HCT116 (cell line): ENCODE data around the gene ARRDC2. TPM values are rescaled to one million over a fixed set of nuclear protein-coding genes. Genes with fewer than 3 reads are reported as not detected.
A peak's percentile ranks its signal among the peaks of the same experiment; 100 is the strongest.

Source experiments
- ATAC-seq: fragments of 200-7000 bp; cut with Tn5 transposase; 2 replicates; pipeline ENCODE4 v1.9.1; 2020; ENCODE audit warnings: mild to moderate bottlenecking, moderate library complexity
- BruUV-seq: library from RNA; stranded (reverse); fragments of 400-500 nt; replicated peaks from 2 replicates; lab custom pipeline; 2021; lab: Mats Ljungman, UMichigan
- CTCF ChIA-PET: fragments of 300-600 bp; sonication (Branson Sonifier 250); formaldehyde crosslinking; loops from one replicate; lab custom pipeline; 2021; ENCODE audit warnings: antibody characterized with exemption; lab: Charles Lee
- POLR2A ChIA-PET: fragments of 300-600, 350-600 bp; sonication (Branson Sonifier 250); formaldehyde crosslinking; loops from one replicate; lab custom pipeline; 2021; ENCODE audit warnings: antibody characterized with exemption; lab: Charles Lee
- RAD21 ChIA-PET, 2 experiments: fragments of 300-600 bp; sonication (Branson Sonifier 250); formaldehyde crosslinking; loops; one replicate each; lab custom pipeline; 2023; ENCODE audit warnings: low total read pairs in 2 of 2; ENCODE audit not compliant: uncharacterized antibody in 2 of 2, unreplicated experiment in 2 of 2, low non-redundant PET in 1 of 2; lab: Charles Lee
- DNase-seq: peaks from one replicate; pipeline ENCODE4 v3.0.0-alpha.2; 2010; ENCODE audit warnings: low read depth, low spot score
- H2AFZ ChIP-seq: fragments of 200-600 bp; shearing (Covaris generic), sonication (generic); 2 replicates; pipeline ENCODE4 v1.6.1; 2017; ENCODE audit warnings: low read depth, mixed run types, mixed read lengths, antibody characterized with exemption, low read length; ENCODE audit not compliant: poor library complexity, severe bottlenecking
- H3K27ac ChIP-seq: 2 replicates; pipeline ENCODE4 v1.5.1; 2012; ENCODE audit warnings: low read depth, low read length
- H3K27me3 ChIP-seq: fragments of 200-600 bp; sonication (generic); 2 replicates; pipeline ENCODE4 v1.6.1; 2016; ENCODE audit warnings: mixed run types, low read length, mixed read lengths; ENCODE audit not compliant: insufficient read depth
- H3K36me3 ChIP-seq, 2 experiments: fragments of 200-500 bp in 1 of 2; fragments of 200-600 bp in 1 of 2; sonication (Bioruptor generic) in 1 of 2; sonication (generic) in 1 of 2; 2 replicates each; pipeline versions ENCODE4 v1.5.1 to v1.6.1; 2014 to 2016; ENCODE audit warnings: low read length in 2 of 2, inconsistent platforms in 1 of 2, mixed read lengths in 1 of 2, mixed run types in 1 of 2; ENCODE audit not compliant: insufficient read depth in 2 of 2, control insufficient read depth in 1 of 2
- H3K4me1 ChIP-seq, 2 experiments: fragments of 200-600 bp in 1 of 2; sonication (generic) in 1 of 2; 2 replicates each; pipeline versions ENCODE4 v1.5.1 to v1.6.1; 2012 to 2017; ENCODE audit warnings: low read length in 2 of 2, inconsistent platforms in 1 of 2, mild to moderate bottlenecking in 1 of 2, mixed read lengths in 1 of 2, mixed run types in 1 of 2, moderate library complexity in 1 of 2; ENCODE audit not compliant: insufficient read depth in 2 of 2, control insufficient read depth in 1 of 2
- H3K4me2 ChIP-seq: fragments of 200-600 bp; sonication (generic); 2 replicates; pipeline ENCODE4 v1.6.1; 2017; ENCODE audit warnings: mixed run types, low read length, mixed read lengths
- H3K4me3 ChIP-seq, 2 experiments: fragments of 200-600 bp in 1 of 2; sonication (generic) in 1 of 2; replicated peaks in 1 of 2; 2 replicates each; pipeline ENCODE4 v1.5.1; 2011 to 2016; ENCODE audit warnings: low read length in 2 of 2, control low read depth in 1 of 2, low read depth in 1 of 2, mild to moderate bottlenecking in 1 of 2, mixed read lengths in 1 of 2, mixed run types in 1 of 2
- H3K79me2 ChIP-seq: fragments of 200-600 bp; sonication (generic); 2 replicates; pipeline ENCODE4 v1.6.1; 2017; ENCODE audit warnings: mild to moderate bottlenecking, mixed run types, low read length, moderate library complexity, mixed read lengths; ENCODE audit not compliant: insufficient read depth
- H3K9ac ChIP-seq: fragments of 200-600 bp; sonication (generic); 2 replicates; pipeline ENCODE4 v1.6.1; 2016; ENCODE audit warnings: low read length, mixed read lengths
- H3K9me2 ChIP-seq: fragments of 200-600 bp; sonication (generic), shearing (Covaris generic); 2 replicates; pipeline ENCODE4 v1.6.1; 2017; ENCODE audit warnings: mixed run types, mild to moderate bottlenecking, moderate library complexity; ENCODE audit not compliant: insufficient read depth
- H3K9me3 ChIP-seq, 2 experiments: fragments of 200-500 bp in 1 of 2; fragments of 200-600 bp in 1 of 2; sonication (Bioruptor generic) in 1 of 2; sonication (generic) in 1 of 2; 2 replicates each; pipeline ENCODE4 v1.6.1; 2014 to 2017; ENCODE audit warnings: low read length in 2 of 2, mixed read lengths in 2 of 2, inconsistent platforms in 1 of 2, low read depth in 1 of 2, mild to moderate bottlenecking in 1 of 2, mixed run types in 1 of 2, moderate library complexity in 1 of 2; ENCODE audit not compliant: control insufficient read depth in 1 of 2, insufficient read depth in 1 of 2
- H4K20me1 ChIP-seq: fragments of 200-600 bp; sonication (generic), shearing (Covaris generic); 2 replicates; pipeline ENCODE4 v1.6.1; 2017; ENCODE audit warnings: mixed run types, mild to moderate bottlenecking, moderate library complexity; ENCODE audit not compliant: insufficient read depth
- EZH2 ChIP-seq: fragments of 200-600 bp; sonication (generic); IDR thresholded peaks from 2 replicates; pipeline ENCODE4 v1.6.1; 2017; ENCODE audit warnings: antibody characterized with exemption, mixed run types
- POLR2AphosphoS5 ChIP-seq: IDR thresholded peaks from 2 replicates; pipeline ENCODE4 v1.6.1; 2011; ENCODE audit warnings: mild to moderate bottlenecking, low read depth, low read length, moderate library complexity
- intact Hi-C: fragments of 100-400 bp; cut with micrococcal nuclease; formaldehyde crosslinking; loops from 2 replicates; pipeline ENCODE4 v1.10.0; 2022
- total RNA-seq: library from RNA; stranded (reverse); gene quantifications from one replicate; pipeline ENCODE4 v1.2.1, GENCODE V29; 2021; ENCODE audit not compliant: unreplicated experiment
- TF ChIP-seq, protein P1 (sequence below): IDR thresholded peaks from 2 replicates; pipeline ENCODE4 v1.6.1; 2011; ENCODE audit warnings: mild to moderate bottlenecking, low read length, moderate library complexity; ENCODE audit not compliant: insufficient replicate concordance; ENCODE audit errors: extremely low read depth
- TF ChIP-seq, protein P2 (sequence below), 3 experiments: fragments of 200-600 bp in 1 of 3; sonication (generic) in 1 of 3; IDR thresholded peaks in 2 of 3; conservative IDR thresholded peaks in 1 of 3; 2 replicates each; pipeline ENCODE4 v1.5.1; 2012 to 2017; ENCODE audit warnings: low read depth in 2 of 3, low read length in 2 of 3, antibody characterized with exemption in 1 of 3, borderline replicate concordance in 1 of 3, control low read depth in 1 of 3, mild to moderate bottlenecking in 1 of 3, mixed read lengths in 1 of 3, mixed run types in 1 of 3, moderate library complexity in 1 of 3; ENCODE audit not compliant: insufficient read depth in 1 of 3

ARRDC2 gene
- total RNA-seq, 1 experiment from 2014 or later = 36.5 TPM

DNA sequence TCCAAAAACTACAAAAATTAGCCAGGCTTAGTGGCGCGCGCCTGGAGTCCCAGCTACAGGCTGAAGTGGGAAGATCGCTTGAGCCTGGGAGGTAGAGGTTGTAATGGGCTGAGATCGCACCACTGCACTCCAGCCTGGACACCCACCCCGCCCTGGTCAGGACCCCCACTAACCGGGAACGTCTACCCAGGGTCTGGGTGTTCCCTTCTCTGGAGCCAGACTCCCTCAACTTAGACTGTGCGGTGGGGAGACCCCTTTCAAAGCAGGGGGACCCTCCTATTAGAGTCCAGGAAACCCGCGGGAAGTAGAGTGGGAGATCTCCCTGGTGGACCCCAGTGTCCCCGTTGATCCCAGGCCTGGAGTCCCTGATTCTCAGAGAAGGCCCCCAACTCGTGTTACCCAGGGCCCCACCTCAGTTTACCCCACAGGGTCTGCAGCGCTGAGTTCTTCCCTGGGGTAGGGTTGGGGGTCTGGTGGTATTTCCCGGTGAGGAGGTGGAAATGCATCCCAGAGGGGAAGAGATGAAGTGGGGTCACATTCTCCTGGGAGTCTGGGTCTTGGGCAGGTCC, 6.1 kb upstream of the ARRDC2 start:
- TF ChIP-seq EZH2 = no peak
- TF ChIP-seq, protein P1, sequence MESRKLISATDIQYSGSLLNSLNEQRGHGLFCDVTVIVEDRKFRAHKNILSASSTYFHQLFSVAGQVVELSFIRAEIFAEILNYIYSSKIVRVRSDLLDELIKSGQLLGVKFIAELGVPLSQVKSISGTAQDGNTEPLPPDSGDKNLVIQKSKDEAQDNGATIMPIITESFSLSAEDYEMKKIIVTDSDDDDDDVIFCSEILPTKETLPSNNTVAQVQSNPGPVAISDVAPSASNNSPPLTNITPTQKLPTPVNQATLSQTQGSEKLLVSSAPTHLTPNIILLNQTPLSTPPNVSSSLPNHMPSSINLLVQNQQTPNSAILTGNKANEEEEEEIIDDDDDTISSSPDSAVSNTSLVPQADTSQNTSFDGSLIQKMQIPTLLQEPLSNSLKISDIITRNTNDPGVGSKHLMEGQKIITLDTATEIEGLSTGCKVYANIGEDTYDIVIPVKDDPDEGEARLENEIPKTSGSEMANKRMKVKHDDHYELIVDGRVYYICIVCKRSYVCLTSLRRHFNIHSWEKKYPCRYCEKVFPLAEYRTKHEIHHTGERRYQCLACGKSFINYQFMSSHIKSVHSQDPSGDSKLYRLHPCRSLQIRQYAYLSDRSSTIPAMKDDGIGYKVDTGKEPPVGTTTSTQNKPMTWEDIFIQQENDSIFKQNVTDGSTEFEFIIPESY = no peak
- TF ChIP-seq, protein P2, sequence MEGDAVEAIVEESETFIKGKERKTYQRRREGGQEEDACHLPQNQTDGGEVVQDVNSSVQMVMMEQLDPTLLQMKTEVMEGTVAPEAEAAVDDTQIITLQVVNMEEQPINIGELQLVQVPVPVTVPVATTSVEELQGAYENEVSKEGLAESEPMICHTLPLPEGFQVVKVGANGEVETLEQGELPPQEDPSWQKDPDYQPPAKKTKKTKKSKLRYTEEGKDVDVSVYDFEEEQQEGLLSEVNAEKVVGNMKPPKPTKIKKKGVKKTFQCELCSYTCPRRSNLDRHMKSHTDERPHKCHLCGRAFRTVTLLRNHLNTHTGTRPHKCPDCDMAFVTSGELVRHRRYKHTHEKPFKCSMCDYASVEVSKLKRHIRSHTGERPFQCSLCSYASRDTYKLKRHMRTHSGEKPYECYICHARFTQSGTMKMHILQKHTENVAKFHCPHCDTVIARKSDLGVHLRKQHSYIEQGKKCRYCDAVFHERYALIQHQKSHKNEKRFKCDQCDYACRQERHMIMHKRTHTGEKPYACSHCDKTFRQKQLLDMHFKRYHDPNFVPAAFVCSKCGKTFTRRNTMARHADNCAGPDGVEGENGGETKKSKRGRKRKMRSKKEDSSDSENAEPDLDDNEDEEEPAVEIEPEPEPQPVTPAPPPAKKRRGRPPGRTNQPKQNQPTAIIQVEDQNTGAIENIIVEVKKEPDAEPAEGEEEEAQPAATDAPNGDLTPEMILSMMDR (IDR thresholded peaks at IDR 0.05 in 2 of 3, conservative IDR thresholded peaks at IDR 0.05 in 1 of 3; ENCODE audit: borderline replicate concordance in 1 of 3, insufficient read depth in 1 of 3, low read depth in 2 of 3, low read length in 2 of 3) = no peak
- TF ChIP-seq POLR2AphosphoS5 = 0 out of 2 replicates have a peak, but pooled peaks have one; percentile 13
- Histone ChIP-seq H3K36me3 (no peaks in the 10 kb centered on the region; a peak in 1 of 4 replicates), H3K79me2 (peaks cover 31% of the 10 kb centered on the region), H3K27ac (peak overlapping the region; percentile 97), H3K9ac (peak overlapping the region; percentile 86), H3K9me2 (no peaks in the 10 kb centered on the region), H4K20me1 (no peaks in the 10 kb centered on the region), H3K4me2 (peak overlapping the region; percentile 94), H3K27me3 (no peaks in the 10 kb centered on the region), H3K4me1 (peaks cover 27 to 57% of the 10 kb centered on the region in 2 experiments), H2AFZ (no peak overlapping the region), H3K9me3 (no peaks in the 10 kb centered on the region), H3K4me3 (peak overlapping the region; percentile 73 to 87)
- BruUV-seq = no TSS peak
- no peak for DNase-seq
- POLR2A ChIA-PET = no interaction called here
- RAD21 ChIA-PET = no interaction called here
- CTCF ChIA-PET = interaction anchor here (1.4 kb wide), 1 partner anchor 64 kb away, joined by 4 read pairs; no protein-coding TSS in a partner anchor
- no peak for ATAC-seq
- intact Hi-C loops = loop anchor here (10.0 kb wide), 1 partner anchor 153 kb away; the partner anchor contains the start of gene PIK3R2
